Large intestine (tissue), 3 donors: ENCODE results near the gene PMPCA. TPM values are rescaled to one million over a fixed set of nuclear protein-coding genes. Genes with fewer than 3 reads are reported as not detected.
"Not testable (repeated sequence)": the region's sequence is repeated elsewhere in the genome, so short reads cannot be mapped to it uniquely, and the experiment has no call there.

Source experiments
- DNase-seq, 2 donors: peaks; one replicate each; pipeline versions ENCODE4 v3.0.0 to v3.0.0-alpha.2; 2013
- H3K27ac ChIP-seq: one replicate; pipeline ENCODE4 v1.5.1; 2013; ENCODE audit warnings: low read length
- H3K27me3 ChIP-seq: 2 replicates; pipeline ENCODE4 v1.6.1; 2013; ENCODE audit warnings: low read length; ENCODE audit not compliant: control insufficient read depth, insufficient read depth
- H3K36me3 ChIP-seq: 2 replicates; pipeline ENCODE4 v1.6.1; 2013; ENCODE audit warnings: low read length; ENCODE audit not compliant: control insufficient read depth, insufficient read depth
- H3K4me1 ChIP-seq: one replicate; pipeline ENCODE4 v1.6.1; 2013; ENCODE audit warnings: low read length; ENCODE audit not compliant: control insufficient read depth, insufficient read depth
- H3K4me3 ChIP-seq: one replicate; pipeline ENCODE4 v1.5.1; 2013; ENCODE audit warnings: low read length
- H3K9me3 ChIP-seq: one replicate; pipeline ENCODE4 v1.6.1; 2013; ENCODE audit warnings: mild to moderate bottlenecking, low read depth, low read length, moderate library complexity; ENCODE audit not compliant: control insufficient read depth
- WGBS: methylation state at CpG from one replicate; pipeline ENCODE4 v1.1.5; 2013; ENCODE audit warnings: low lambda C conversion rate; ENCODE audit not compliant: insufficient coverage; 5-methylcytosine and 5-hydroxymethylcytosine counted together
- polyA plus RNA-seq: library from polyadenylated mRNA; unstranded; fragments of 120-200 nt; gene quantifications from one replicate; pipeline ENCODE4 v1.2.1, GENCODE V29; 2013

Gene PMPCA
- polyA plus RNA-seq, 1 donor = 64.7 TPM

- no peak overlapping the region for H3K27ac ChIP-seq
- no peaks in the 10 kb centered on the region for H3K27me3 ChIP-seq
- peaks cover 50% of the 10 kb centered on the region for H3K36me3 ChIP-seq
- DNase-seq = no peak
- no peak overlapping the region for H3K4me3 ChIP-seq
- H3K4me1 ChIP-seq = peaks cover 18% of the 10 kb centered on the region
- WGBS = no CpG with 5 or more reads among the region's 9 CpGs
- H3K9me3 ChIP-seq = no peaks in the 10 kb centered on the region
Measured at GRCh38 chr9:136412962-136413361, 2.5 kb downstream of the PMPCA start.

GRCh38 chr9:136416427-136416826 lies 6.0 kb downstream of the PMPCA start:
- Histone ChIP-seq H3K9me3 (no peaks in the 10 kb centered on the region), H3K36me3 (peaks cover 76% of the 10 kb centered on the region), H3K27me3 (no peaks in the 10 kb centered on the region), H3K4me1 (peaks cover 6% of the 10 kb centered on the region), H3K27ac (no peak overlapping the region), H3K4me3 (no peak overlapping the region)
- WGBS = 88% methylated on average over 1 of the region's 8 CpGs
- no peak for DNase-seq

GRCh38 chr9:136416914-136417313 lies 6.5 kb downstream of the PMPCA start:
- Histone ChIP-seq H3K9me3 (no peaks in the 10 kb centered on the region), H3K27me3 (no peaks in the 10 kb centered on the region), H3K4me3 (no peak overlapping the region), H3K27ac (no peak overlapping the region), H3K4me1 (peaks cover under 1% of the 10 kb centered on the region), H3K36me3 (peaks cover 81% of the 10 kb centered on the region)
- no CpG with 5 or more reads among the region's 19 CpGs for WGBS
- DNase-seq = no peak

- Histone ChIP-seq H3K27ac (no peak overlapping the region), H3K27me3 (no peaks in the 10 kb centered on the region), H3K4me3 (no peak overlapping the region), H3K4me1 (no peaks in the 10 kb centered on the region), H3K36me3 (peaks cover 88% of the 10 kb centered on the region), H3K9me3 (no peaks in the 10 kb centered on the region)
- DNase-seq = no peak
- 100% methylated on average over 6 of the region's 48 CpGs for WGBS
Measured at GRCh38 chr9:136418182-136419091, 8.0 kb downstream of the PMPCA start.

- no peak for DNase-seq
- peaks cover 87% of the 10 kb centered on the region for H3K36me3 ChIP-seq
- WGBS = no CpG with 5 or more reads among the region's 12 CpGs
Measured at GRCh38 chr9:136419092-136419420, 8.6 kb downstream of the PMPCA start.

GRCh38 chr9:136421791-136422190 lies 11.3 kb downstream of the PMPCA start:
- no peaks in the 10 kb centered on the region for H3K4me1 ChIP-seq
- DNase-seq = no peak
- H3K27me3 ChIP-seq = no peaks in the 10 kb centered on the region
- WGBS = no CpG with 5 or more reads among the region's 21 CpGs
- H3K36me3 ChIP-seq = peaks cover 73% of the 10 kb centered on the region
- no peak overlapping the region for H3K27ac ChIP-seq
- H3K4me3 ChIP-seq = no peak overlapping the region
- no peaks in the 10 kb centered on the region for H3K9me3 ChIP-seq

More at GRCh38 chr9:136419092-136419420, 8.6 kb downstream of the PMPCA start:
- H3K27ac ChIP-seq = no peak overlapping the region
- no peak overlapping the region for H3K4me3 ChIP-seq
- H3K4me1 ChIP-seq = no peaks in the 10 kb centered on the region
- no peaks in the 10 kb centered on the region for H3K27me3 ChIP-seq
- H3K9me3 ChIP-seq = no peaks in the 10 kb centered on the region

- Histone ChIP-seq H3K36me3 (peaks cover 72% of the 10 kb centered on the region), H3K4me3 (no peak overlapping the region), H3K9me3 (no peaks in the 10 kb centered on the region), H3K27me3 (no peaks in the 10 kb centered on the region), H3K4me1 (no peaks in the 10 kb centered on the region), H3K27ac (no peak overlapping the region)
- WGBS = no CpG with 5 or more reads among the region's 26 CpGs
- DNase-seq = no peak
Measured at GRCh38 chr9:136422876-136423275, 12.4 kb downstream of the PMPCA start.

- DNase-seq = no peak
- WGBS = no CpG with 5 or more reads among the region's 43 CpGs
- Histone ChIP-seq H3K4me1 (no peaks in the 10 kb centered on the region), H3K9me3 (no peaks in the 10 kb centered on the region), H3K36me3 (peaks cover 65% of the 10 kb centered on the region), H3K27me3 (no peaks in the 10 kb centered on the region), H3K4me3 (no peak overlapping the region), H3K27ac (no peak overlapping the region)
Measured at GRCh38 chr9:136423432-136424146, 13.1 kb downstream of the PMPCA start.

- Histone ChIP-seq H3K4me1 (no peaks in the 10 kb centered on the region), H3K27me3 (no peaks in the 10 kb centered on the region), H3K9me3 (no peaks in the 10 kb centered on the region), H3K27ac (no peak overlapping the region), H3K4me3 (no peak overlapping the region), H3K36me3 (peaks cover 64% of the 10 kb centered on the region)
- no peak for DNase-seq
- 100% methylated on average over 3 of the region's 27 CpGs for WGBS
Measured at GRCh38 chr9:136424750-136425362, 14.4 kb downstream of the PMPCA start.

- not testable (repeated sequence) for H3K27me3 ChIP-seq, H3K4me3 ChIP-seq, DNase-seq, H3K27ac ChIP-seq, H3K9me3 ChIP-seq, H3K4me1 ChIP-seq
- peaks cover 66% of the 10 kb centered on the region for H3K36me3 ChIP-seq
- WGBS = no CpG with 5 or more reads among the region's 7 CpGs
Measured at GRCh38 chr9:136425367-136425766, 14.9 kb downstream of the PMPCA start.
